Prostate gland (tissue), 2 donors: ENCODE results near the gene HECA. TPM values are rescaled to one million over a fixed set of nuclear protein-coding genes. Genes with fewer than 3 reads are reported as not detected.

Experiments
- DNase-seq: peaks from one replicate; pipeline ENCODE4 v3.0.0-alpha.2; 2019; ENCODE audit warnings: low spot score
- H3K27ac ChIP-seq, 2 donors: fragments of 200-600 bp; sonication (generic); 2 replicates each; pipeline ENCODE4 v1.5.1; 2017 to 2019
- H3K27me3 ChIP-seq: fragments of 200-600 bp; sonication (generic); replicated peaks from 2 replicates; pipeline ENCODE4 v1.5.1; 2019; ENCODE audit not compliant: insufficient read depth
- H3K36me3 ChIP-seq, 2 donors: fragments of 200-600 bp; sonication (generic); 1 replicate in 1 of 2; 2 replicates in 1 of 2; pipeline versions ENCODE4 v1.5.1 to v1.8.1; 2017 to 2019
- H3K4me1 ChIP-seq: fragments of 200-600 bp; sonication (generic); replicated peaks from 2 replicates; pipeline ENCODE4 v1.5.1; 2019
- H3K4me3 ChIP-seq, 2 donors: fragments of 200-600 bp; sonication (generic); 2 replicates each; pipeline ENCODE4 v1.5.1; 2017 to 2019
- H3K9me3 ChIP-seq: fragments of 200-600 bp; sonication (generic); 2 replicates; pipeline ENCODE4 v1.5.1; 2017
- CTCF ChIP-seq, 4 experiments: fragments of 200-600 bp in 2 of 4; fragments of 450-650 bp in 2 of 4; sonication (generic) in 2 of 4; IDR thresholded peaks; 1 replicate in 3 of 4; 2 replicates in 1 of 4; pipeline ENCODE4 v1.5.1; 2016 to 2019; ENCODE audit warnings: antibody characterized with exemption in 4 of 4, mild to moderate bottlenecking in 2 of 4, moderate library complexity in 2 of 4
- POLR2A ChIP-seq: fragments of 450-650 bp; IDR thresholded peaks from one replicate; pipeline ENCODE4 v1.6.1; 2016; ENCODE audit warnings: antibody characterized with exemption, mild to moderate bottlenecking
- POLR2AphosphoS5 ChIP-seq: sonication (generic); formaldehyde crosslinking; IDR thresholded peaks from one replicate; pipeline ENCODE4 v1.6.1; 2017; ENCODE audit warnings: antibody characterized with exemption
- WGBS: methylation state at CpG from one replicate; pipeline ENCODE4 v1.1.5; 2018; 5-methylcytosine and 5-hydroxymethylcytosine counted together
- intact Hi-C: fragments of 100-400 bp; cut with DNase I; formaldehyde crosslinking; loops from one replicate; pipeline ENCODE4 v1.14.2; 2022
- total RNA-seq, 2 donors: library from RNA; depleted of rRNA; stranded (reverse); fragments of >200 nt; gene quantifications; one replicate each; pipeline ENCODE4 v1.1.0, GENCODE V29; 2016

The HECA gene
- total RNA-seq, 2 donors from 2014 or later = 26.0 to 45.9 TPM

- intact Hi-C loops = no loop called here
- WGBS = 87% methylated on average over 4 of the region's 4 CpGs
These were observed 9.7 kb downstream of the HECA start for GRCh38 chr6:139144490-139145085.

GRCh38 chr6:139145661-139146060, 10.8 kb downstream of the HECA start:
- no peaks in the 10 kb centered on the region for H3K4me1 ChIP-seq
- H3K27me3 ChIP-seq = no peaks in the 10 kb centered on the region
- H3K9me3 ChIP-seq = no peaks in the 10 kb centered on the region
- DNase-seq = no peak
- TF ChIP-seq POLR2AphosphoS5 = no peak
- no peak for TF ChIP-seq CTCF (IDR thresholded peaks at IDR 0.05)
- TF ChIP-seq POLR2A = no peak
- no peak overlapping the region for H3K27ac ChIP-seq
- 87% methylated on average over 3 of the region's 3 CpGs for whole genome bisulfite sequencing
- H3K4me3 ChIP-seq = no peak overlapping the region
- no peaks in the 10 kb centered on the region for H3K36me3 ChIP-seq
- intact Hi-C loops = no loop called here

More at GRCh38 chr6:139144490-139145085, 9.7 kb downstream of the HECA start:
- no peak for DNase-seq
- no peaks in the 10 kb centered on the region for H3K9me3 ChIP-seq
- H3K36me3 ChIP-seq = no peaks in the 10 kb centered on the region
- no peaks in the 10 kb centered on the region for H3K4me1 ChIP-seq
- TF ChIP-seq CTCF (IDR thresholded peaks at IDR 0.05) (no peak), POLR2A (no peak), POLR2AphosphoS5 (no peak)
- no peaks in the 10 kb centered on the region for H3K27me3 ChIP-seq
- no peak overlapping the region for H3K27ac ChIP-seq
- H3K4me3 ChIP-seq = no peak overlapping the region

DNA sequence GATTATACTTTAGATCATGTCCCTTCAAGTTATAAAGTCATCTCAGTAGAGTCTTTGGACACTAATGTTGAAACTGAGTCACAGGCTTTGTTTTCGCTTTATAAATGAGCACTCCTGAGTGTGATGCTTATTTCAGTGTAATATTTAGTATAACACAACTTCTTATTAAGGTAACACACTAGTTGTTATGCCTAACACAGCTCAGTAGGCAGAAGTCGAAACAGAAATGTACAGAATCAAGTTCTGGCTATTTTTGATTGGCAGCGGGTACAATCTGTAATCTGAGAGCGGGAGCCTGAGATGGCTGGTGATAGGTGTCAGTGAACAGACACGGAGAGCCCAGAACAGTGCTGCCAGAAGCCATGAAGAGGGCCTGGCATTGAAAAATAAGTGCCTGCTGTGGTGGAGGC, 11.4 kb downstream of the HECA start:
- intact Hi-C loops = no loop called here
- H3K27me3 ChIP-seq = no peaks in the 10 kb centered on the region
- WGBS = 88% methylated on average over 5 of the region's 5 CpGs
- H3K36me3 ChIP-seq = no peaks in the 10 kb centered on the region
- TF ChIP-seq POLR2AphosphoS5 = no peak
- TF ChIP-seq POLR2A = no peak
- no peak for TF ChIP-seq CTCF (IDR thresholded peaks at IDR 0.05)
- H3K27ac ChIP-seq = no peak overlapping the region
- H3K4me3 ChIP-seq = no peak overlapping the region
- DNase-seq = no peak
- H3K4me1 ChIP-seq = no peaks in the 10 kb centered on the region
- H3K9me3 ChIP-seq = no peaks in the 10 kb centered on the region

DNA sequence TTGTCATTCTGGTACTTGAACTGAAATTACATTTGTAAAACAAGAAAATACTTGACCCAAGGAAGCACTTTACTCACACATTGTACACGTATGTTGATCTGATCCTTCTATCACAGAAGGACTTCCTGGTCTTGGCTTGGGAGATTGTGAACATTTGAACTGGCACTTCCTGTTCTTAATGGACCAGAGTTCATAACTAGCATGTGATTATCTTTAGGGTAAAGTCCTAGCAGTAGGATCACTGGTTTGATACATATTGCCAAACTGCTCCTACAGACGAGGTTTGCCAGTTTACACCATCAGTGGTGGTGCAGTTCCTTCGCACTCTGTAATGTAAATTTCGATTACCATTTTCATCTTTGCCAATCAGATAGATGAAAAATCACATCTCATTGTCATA, 12.7 kb downstream of the HECA start:
- H3K4me3 ChIP-seq = no peak overlapping the region
- H3K36me3 ChIP-seq = no peaks in the 10 kb centered on the region
- no peaks in the 10 kb centered on the region for H3K27me3 ChIP-seq
- 82% methylated on average over 4 of the region's 4 CpGs for WGBS
- no peaks in the 10 kb centered on the region for H3K4me1 ChIP-seq
- no peak for DNase-seq
- H3K9me3 ChIP-seq = no peaks in the 10 kb centered on the region
- intact Hi-C loops = no loop called here
- no peak overlapping the region for H3K27ac ChIP-seq
- no peak for TF ChIP-seq POLR2AphosphoS5
- no peak for TF ChIP-seq POLR2A
- no peak for TF ChIP-seq CTCF (IDR thresholded peaks at IDR 0.05)

DNA sequence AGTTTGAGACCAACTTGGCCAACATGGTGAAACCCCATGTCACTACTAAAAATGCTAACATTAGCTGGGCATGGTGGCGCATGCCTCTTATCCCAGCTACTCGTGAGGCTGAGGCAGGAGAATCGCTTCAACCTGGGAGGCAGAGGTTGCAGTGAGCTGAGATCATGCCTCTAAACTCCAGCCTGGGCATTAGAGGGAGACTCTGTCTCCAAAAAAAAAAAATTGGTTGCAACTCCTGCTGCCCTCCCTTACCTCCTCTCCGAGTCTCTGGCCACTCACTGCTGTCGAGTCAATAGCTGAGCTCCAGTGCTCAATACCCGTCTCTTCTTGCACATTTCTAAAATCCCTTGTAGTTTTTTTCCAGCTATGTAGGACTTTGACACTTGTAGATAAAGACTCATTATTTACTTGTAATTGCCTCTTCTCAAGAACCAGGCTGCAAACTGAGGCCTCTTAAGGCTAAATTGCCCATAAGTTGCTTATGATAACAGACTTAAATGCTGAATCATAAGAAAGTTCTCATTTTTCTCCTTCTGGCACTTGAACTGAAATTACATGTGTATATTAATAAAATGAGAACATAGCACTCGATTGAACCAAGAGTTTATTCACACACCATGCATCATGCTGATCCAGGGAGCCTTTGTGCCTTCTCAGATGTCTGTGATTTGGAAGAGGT, 13.8 kb downstream of the HECA start:
- no peak for TF ChIP-seq POLR2AphosphoS5
- no peak for TF ChIP-seq CTCF (IDR thresholded peaks at IDR 0.05)
- no peak for TF ChIP-seq POLR2A
- H3K27me3 ChIP-seq = no peaks in the 10 kb centered on the region
- intact Hi-C loops = no loop called here
- no peaks in the 10 kb centered on the region for H3K9me3 ChIP-seq
- H3K27ac ChIP-seq = no peak overlapping the region
- H3K36me3 ChIP-seq = no peaks in the 10 kb centered on the region
- H3K4me3 ChIP-seq = no peak overlapping the region
- 81% methylated on average over 7 of the region's 7 CpGs for WGBS
- no peaks in the 10 kb centered on the region for H3K4me1 ChIP-seq
- DNase-seq = no peak
